IMR-90 (cell line): ENCODE results near the gene FANCM. TPM values are rescaled to one million over a fixed set of nuclear protein-coding genes. Genes with fewer than 3 reads are reported as not detected.

Experiments
- ATAC-seq: fragments of 200-7000 bp; cut with Tn5 transposase; 2 replicates; pipeline ENCODE4 v1.9.1; 2020; ENCODE audit warnings: low read depth, mild to moderate bottlenecking, moderate library complexity
- BruUV-seq: library from RNA; stranded (reverse); fragments of 400-500 nt; replicated peaks from 2 replicates; lab custom pipeline; 2021; lab: Mats Ljungman, UMichigan
- CTCF ChIA-PET: fragments of 300-600 bp; formaldehyde crosslinking; extraction: SDS; loops from one replicate; lab custom pipeline; 2021; ENCODE audit warnings: antibody characterized with exemption; lab: Yijun Ruan, JAX
- POLR2A ChIA-PET: fragments of 300-600 bp; sonication (Branson Sonifier 250); formaldehyde crosslinking; loops from one replicate; lab custom pipeline; 2022; ENCODE audit warnings: antibody characterized with exemption; ENCODE audit not compliant: unreplicated experiment; lab: Charles Lee
- DNase-seq: peaks from one replicate; pipeline ENCODE4 v3.0.0; 2013
- H2AFZ ChIP-seq: replicated peaks from 2 replicates; pipeline ENCODE3; 2013; ENCODE audit warnings: low read length, mild to moderate bottlenecking; ENCODE audit not compliant: poor library complexity
- H2AK5ac ChIP-seq: 2 replicates; pipeline ENCODE4 v1.6.1; 2013; ENCODE audit warnings: low read depth, low read length, inconsistent platforms
- H2AK9ac ChIP-seq: replicated peaks from 2 replicates; pipeline ENCODE3; 2013; ENCODE audit warnings: mild to moderate bottlenecking, low read depth, low read length, moderate library complexity; ENCODE audit not compliant: poor library complexity
- H2BK120ac ChIP-seq: 2 replicates; pipeline ENCODE4 v1.6.1; 2013; ENCODE audit warnings: low read depth, low read length, inconsistent platforms
- H2BK15ac ChIP-seq: 3 replicates; pipeline ENCODE4 v1.6.1; 2013; ENCODE audit warnings: low read depth, low read length, inconsistent platforms
- H2BK20ac ChIP-seq: 2 replicates; pipeline ENCODE4 v1.6.1; 2013; ENCODE audit warnings: low read depth, mild to moderate bottlenecking, inconsistent platforms, low read length, moderate library complexity
- H2BK5ac ChIP-seq: 2 replicates; pipeline ENCODE4 v1.6.1; 2013; ENCODE audit warnings: mild to moderate bottlenecking, low read depth, low read length, inconsistent platforms; ENCODE audit not compliant: poor library complexity, severe bottlenecking
- H3K14ac ChIP-seq: replicated peaks from 2 replicates; pipeline ENCODE4 v1.6.1; 2013; ENCODE audit warnings: low read depth, low read length, inconsistent platforms
- H3K18ac ChIP-seq: 2 replicates; pipeline ENCODE4 v1.6.1; 2013; ENCODE audit warnings: low read depth, low read length, control low read depth
- H3K23ac ChIP-seq: 2 replicates; pipeline ENCODE4 v1.6.1; 2013; ENCODE audit warnings: low read depth, low read length, inconsistent platforms
- H3K27ac ChIP-seq: 2 replicates; pipeline ENCODE4 v1.5.1; 2013; ENCODE audit warnings: mild to moderate bottlenecking, control low read depth, low read length; ENCODE audit not compliant: insufficient read depth
- H3K27me3 ChIP-seq: 2 replicates; pipeline ENCODE4 v1.6.1; 2013; ENCODE audit warnings: low read length; ENCODE audit not compliant: control insufficient read depth, insufficient read depth
- H3K36me3 ChIP-seq: 2 replicates; pipeline ENCODE4 v1.6.1; 2013; ENCODE audit warnings: low read length, mixed read lengths; ENCODE audit not compliant: control insufficient read depth, insufficient read depth
- H3K4ac ChIP-seq: 2 replicates; pipeline ENCODE4 v1.6.1; 2013; ENCODE audit warnings: low read depth, low read length, inconsistent platforms
- H3K4me1 ChIP-seq: 2 replicates; pipeline ENCODE4 v1.6.1; 2013; ENCODE audit warnings: low read length, mixed read lengths; ENCODE audit not compliant: control insufficient read depth, insufficient read depth
- H3K4me2 ChIP-seq: 2 replicates; pipeline ENCODE4 v1.6.1; 2013; ENCODE audit warnings: low read depth, mild to moderate bottlenecking, control low read depth, low read length, moderate library complexity
- H3K4me3 ChIP-seq: 2 replicates; pipeline ENCODE4 v1.5.1; 2013; ENCODE audit warnings: low read depth, mild to moderate bottlenecking, control low read depth, low read length, moderate library complexity; ENCODE audit not compliant: insufficient read depth
- H3K56ac ChIP-seq: 2 replicates; pipeline ENCODE4 v1.6.1; 2013; ENCODE audit warnings: low read length, inconsistent platforms; ENCODE audit not compliant: insufficient read depth; ENCODE audit errors: extremely low read depth
- H3K79me1 ChIP-seq, 2 experiments: 2 replicates each; pipeline ENCODE4 v1.6.1; 2013; ENCODE audit warnings: low read length in 2 of 2, inconsistent platforms in 1 of 2, low read depth in 1 of 2
- H3K9ac ChIP-seq: 2 replicates; pipeline ENCODE4 v1.6.1; 2013; ENCODE audit warnings: low read depth, low read length, control low read depth
- H3K9me1 ChIP-seq: 2 replicates; pipeline ENCODE4 v1.6.1; 2013; ENCODE audit warnings: low read length, inconsistent platforms; ENCODE audit not compliant: insufficient read depth
- H3K9me3 ChIP-seq: 2 replicates; pipeline ENCODE4 v1.6.1; 2013; ENCODE audit warnings: low read length; ENCODE audit not compliant: control insufficient read depth, insufficient read depth
- H4K20me1 ChIP-seq: 2 replicates; pipeline ENCODE4 v1.6.1; 2013; ENCODE audit warnings: low read length, inconsistent platforms; ENCODE audit not compliant: insufficient read depth
- H4K5ac ChIP-seq: 2 replicates; pipeline ENCODE4 v1.6.1; 2013; ENCODE audit warnings: mild to moderate bottlenecking, low read depth, low read length, control low read depth
- H4K8ac ChIP-seq, 2 experiments: 2 replicates each; pipeline ENCODE4 v1.6.1; 2013; ENCODE audit warnings: low read depth in 2 of 2, low read length in 2 of 2, control low read depth in 1 of 2, inconsistent platforms in 1 of 2
- H4K91ac ChIP-seq: 2 replicates; pipeline ENCODE4 v1.6.1; 2013; ENCODE audit warnings: low read depth, low read length, inconsistent platforms; ENCODE audit not compliant: insufficient read depth
- BHLHE40 ChIP-seq: fragments of 150-350 bp; IDR thresholded peaks from 2 replicates; pipeline ENCODE4 v1.6.1; 2016; ENCODE audit warnings: mild to moderate bottlenecking, low read depth, low read length
- CEBPB ChIP-seq: IDR thresholded peaks from 2 replicates; pipeline ENCODE4 v1.6.1; 2012; ENCODE audit warnings: low read depth, low read length, improper control_type of control experiment
- RAD21 ChIP-seq: IDR thresholded peaks from 2 replicates; pipeline ENCODE4 v1.6.1; 2012; ENCODE audit warnings: low read length, improper control_type of control experiment
- RFX5 ChIP-seq: IDR thresholded peaks from 2 replicates; pipeline ENCODE4 v1.8.0; 2012; ENCODE audit warnings: low read depth, mild to moderate bottlenecking, low read length, moderate library complexity
- WGBS, 2 experiments: methylation state at CpG; one replicate each; pipeline versions ENCODE4 v1.1.5 to v1.1.7; 2013; ENCODE audit warnings: missing lambda C conversion rate in 2 of 2; ENCODE audit not compliant: insufficient read length in 1 of 2; ENCODE audit errors: extremely low coverage in 2 of 2; 5-methylcytosine and 5-hydroxymethylcytosine counted together
- dilution Hi-C: fragments of 300-500 bp; cut with HindIII; formaldehyde crosslinking; loops from one replicate; pipeline ENCODE4 v1.14.3; 2018; ENCODE audit warnings: low sequenced_read_pairs; ENCODE audit not compliant: unreplicated experiment
- in situ Hi-C: fragments of 300-500 bp; cut with MboI; formaldehyde crosslinking; loops from 3 replicates; pipeline ENCODE4 v1.14.3; 2019; ENCODE audit warnings: low sequenced_read_pairs, inconsistent platforms, mixed read lengths
- intact Hi-C: fragments of 100-400 bp; cut with micrococcal nuclease; formaldehyde crosslinking; loops from 2 replicates; pipeline ENCODE4 v1.10.0; 2022
- polyA plus RNA-seq, 3 experiments: library from polyadenylated mRNA; depleted of rRNA; stranded (reverse); fragments of >200 nt; gene quantifications; 2 replicates each; pipeline ENCODE4 v1.2.3, GENCODE V29; 2012; ENCODE audit warnings: low replicate concordance in 1 of 3
- total RNA-seq: library from RNA; depleted of rRNA; stranded (reverse); fragments of >200 nt; gene quantifications from 2 replicates; pipeline ENCODE4 v1.2.3, GENCODE V29; 2012
- TF ChIP-seq, protein P1 (sequence below): fragments of 150-350 bp; IDR thresholded peaks from 2 replicates; pipeline ENCODE4 v1.6.1; 2016; ENCODE audit warnings: low read depth, mild to moderate bottlenecking, low read length, moderate library complexity, borderline replicate concordance
- TF ChIP-seq, protein P2 (sequence below): fragments of 150-350 bp; IDR thresholded peaks from 2 replicates; pipeline ENCODE4 v1.6.1; 2017; ENCODE audit warnings: mild to moderate bottlenecking, antibody characterized with exemption, low read length, low read depth

FANCM gene
- total and polyA plus RNA-seq, 2 of the 4 experiments (the other 2 are of a cell fraction), result 1.7 to 7.0 TPM

DNA sequence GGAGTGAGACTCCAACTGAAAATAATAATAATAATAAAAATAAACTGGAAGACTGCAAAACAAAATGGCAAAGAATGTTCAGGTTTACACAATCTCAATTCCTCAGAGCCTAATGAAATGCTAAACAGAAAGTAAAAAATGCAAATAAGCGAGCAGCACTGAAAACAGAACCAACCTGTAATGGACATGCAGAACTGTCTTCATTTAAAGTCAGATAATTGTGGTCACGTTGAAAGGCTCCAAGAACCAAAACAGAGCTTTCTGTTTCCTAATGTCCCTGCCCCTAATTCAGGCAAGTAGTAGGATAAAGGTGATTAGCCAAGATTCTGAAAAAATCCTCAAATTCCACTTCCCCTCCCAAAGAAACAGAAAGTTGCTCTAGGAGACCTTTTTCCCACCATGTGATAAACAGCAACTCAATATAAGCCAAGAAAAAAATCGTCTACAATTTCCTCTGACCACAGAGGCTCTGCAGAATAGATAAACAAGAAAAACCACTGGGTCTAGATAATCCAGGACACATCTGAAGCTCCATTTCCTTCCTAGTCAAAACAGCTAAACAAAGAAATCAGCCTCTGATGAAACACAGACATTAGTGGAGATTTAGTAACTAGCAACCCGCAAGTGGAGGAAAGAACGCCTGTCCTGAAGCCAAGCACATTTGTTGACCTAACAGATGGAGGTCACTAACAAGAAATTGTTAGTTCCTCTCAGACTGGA lies 114.3 kb downstream of the FANCM start:
- no peak overlapping the region; the same call in 1 of the 2 replicates for H3K14ac ChIP-seq
- H3K18ac ChIP-seq, result peak overlapping the region; percentile 81; the same call in 1 of the 2 replicates
- 0% methylated on average over 1 of the region's 5 CpGs; no CpG with 5 or more reads in 1 of the 2 experiments for WGBS, 2 experiments
- DNase-seq, result peak; percentile 94
- H3K23ac ChIP-seq, result no peak overlapping the region
- no peak overlapping the region; the same call in 1 of the 2 replicates for H3K9ac ChIP-seq
- H2AFZ ChIP-seq, result no peak overlapping the region
- H4K8ac ChIP-seq, result peak overlapping the region in 1 of 2 experiments; percentile 61; a peak in 2 of 4 replicates
- H3K4ac ChIP-seq, result no peak overlapping the region; the same call in 1 of the 2 replicates
- H3K4me3 ChIP-seq, result peak overlapping the region; percentile 32; the same call in 1 of the 2 replicates
- H4K5ac ChIP-seq, result peak overlapping the region; percentile 40; the same call in 1 of the 2 replicates
- dilution Hi-C loops, result no loop called here
- no peak overlapping the region for H2BK120ac ChIP-seq
- H3K27ac ChIP-seq, result peak overlapping the region; percentile 97; the same call in 1 of the 2 replicates
- BruUV-seq, result no TSS peak
- ATAC-seq, result peak; percentile 44
- H3K79me1 ChIP-seq, result peaks cover 15 to 27% of the 10 kb centered on the region in 2 experiments
- no peak overlapping the region for H2AK5ac ChIP-seq
- peak overlapping the region; percentile 87 for H2BK5ac ChIP-seq
- peaks cover 4% of the 10 kb centered on the region; the same call in 1 of the 2 replicates for H4K20me1 ChIP-seq
- peaks cover 4% of the 10 kb centered on the region; the same call in 1 of the 2 replicates for H3K4me1 ChIP-seq
- H3K9me1 ChIP-seq, result peaks cover 3% of the 10 kb centered on the region; the same call in 1 of the 2 replicates
- H3K9me3 ChIP-seq, result no peaks in the 10 kb centered on the region
- H2BK15ac ChIP-seq, result no peak overlapping the region
- intact Hi-C loops, result loop anchor here (5.0 kb wide), 2 partner anchors 338 to 353 kb away; a partner anchor contains a TSS
- CTCF ChIA-PET, result interaction anchor here (1.3 kb wide), 1 partner anchor 19 kb away, joined by 6 read pairs; no protein-coding TSS in a partner anchor
- in situ Hi-C loops, result no loop called here
- no peak overlapping the region for H4K91ac ChIP-seq
- no peak overlapping the region; the same call in 1 of the 2 replicates for H2BK20ac ChIP-seq
- H3K36me3 ChIP-seq, result no peaks in the 10 kb centered on the region
- H3K4me2 ChIP-seq, result peak overlapping the region; percentile 92; the same call in 1 of the 2 replicates
- H3K56ac ChIP-seq, result no peak overlapping the region
- H2AK9ac ChIP-seq, result no peak overlapping the region
- H3K27me3 ChIP-seq, result no peaks in the 10 kb centered on the region
- POLR2A ChIA-PET, result no interaction called here
- no peak for TF ChIP-seq BHLHE40
- TF ChIP-seq, protein P1, sequence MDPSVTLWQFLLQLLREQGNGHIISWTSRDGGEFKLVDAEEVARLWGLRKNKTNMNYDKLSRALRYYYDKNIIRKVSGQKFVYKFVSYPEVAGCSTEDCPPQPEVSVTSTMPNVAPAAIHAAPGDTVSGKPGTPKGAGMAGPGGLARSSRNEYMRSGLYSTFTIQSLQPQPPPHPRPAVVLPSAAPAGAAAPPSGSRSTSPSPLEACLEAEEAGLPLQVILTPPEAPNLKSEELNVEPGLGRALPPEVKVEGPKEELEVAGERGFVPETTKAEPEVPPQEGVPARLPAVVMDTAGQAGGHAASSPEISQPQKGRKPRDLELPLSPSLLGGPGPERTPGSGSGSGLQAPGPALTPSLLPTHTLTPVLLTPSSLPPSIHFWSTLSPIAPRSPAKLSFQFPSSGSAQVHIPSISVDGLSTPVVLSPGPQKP, result no peak
- peak; percentile 56 for TF ChIP-seq CEBPB
- TF ChIP-seq, protein P2, sequence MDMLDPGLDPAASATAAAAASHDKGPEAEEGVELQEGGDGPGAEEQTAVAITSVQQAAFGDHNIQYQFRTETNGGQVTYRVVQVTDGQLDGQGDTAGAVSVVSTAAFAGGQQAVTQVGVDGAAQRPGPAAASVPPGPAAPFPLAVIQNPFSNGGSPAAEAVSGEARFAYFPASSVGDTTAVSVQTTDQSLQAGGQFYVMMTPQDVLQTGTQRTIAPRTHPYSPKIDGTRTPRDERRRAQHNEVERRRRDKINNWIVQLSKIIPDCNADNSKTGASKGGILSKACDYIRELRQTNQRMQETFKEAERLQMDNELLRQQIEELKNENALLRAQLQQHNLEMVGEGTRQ, result 0 out of 2 replicates have a peak, but pooled peaks have one; percentile 33
- no peak for TF ChIP-seq RAD21
- TF ChIP-seq RFX5, result no peak
